CD4-positive, alpha-beta T cell (primary cell): ENCODE measurements around the gene MFF. TPM values are rescaled to one million over a fixed set of nuclear protein-coding genes. Genes with fewer than 3 reads are reported as not detected.

Experiments used
- ATAC-seq: fragments of 200-7000 bp; cut with Tn5 transposase; one replicate; pipeline ENCODE4 v1.10.0; 2022; ENCODE audit warnings: mild to moderate bottlenecking; ENCODE audit not compliant: poor library complexity
- CTCF ChIA-PET: fragments of 350-600 bp; sonication (Branson Sonifier 250); formaldehyde crosslinking; loops from one replicate; lab custom pipeline; 2021; ENCODE audit warnings: antibody characterized with exemption, inconsistent platforms; lab: Charles Lee
- POLR2A ChIA-PET: fragments of 350-600 bp; sonication (Branson Sonifier 250); formaldehyde crosslinking; loops from one replicate; lab custom pipeline; 2021; ENCODE audit warnings: antibody characterized with exemption, inconsistent platforms; lab: Charles Lee
- DNase-seq, 14 experiments: peaks; one replicate each; pipeline ENCODE4 v3.0.0-alpha.2; 2013 to 2020; ENCODE audit warnings: mixed read lengths in 2 of 14
- H3K27ac ChIP-seq, 2 donors: one replicate each; pipeline versions ENCODE4 v1.5.1 to v1.7.0; 2013; ENCODE audit warnings: low read length in 2 of 2, low read depth in 1 of 2, mild to moderate bottlenecking in 1 of 2
- H3K27me3 ChIP-seq, 2 experiments: 1 replicate in 1 of 2; 2 replicates in 1 of 2; pipeline versions ENCODE4 v1.6.1 to v1.7.0; 2013; ENCODE audit warnings: low read length in 2 of 2, control low read depth in 1 of 2, mild to moderate bottlenecking in 1 of 2, moderate library complexity in 1 of 2; ENCODE audit not compliant: insufficient read depth in 2 of 2, control insufficient read depth in 1 of 2
- H3K36me3 ChIP-seq: one replicate; pipeline ENCODE4 v1.6.1; 2013; ENCODE audit warnings: low read length, control low read depth; ENCODE audit not compliant: insufficient read depth
- H3K4me1 ChIP-seq: one replicate; pipeline ENCODE4 v1.6.1; 2013; ENCODE audit warnings: low read length, control low read depth; ENCODE audit not compliant: insufficient read depth
- H3K4me3 ChIP-seq: one replicate; pipeline ENCODE4 v1.5.1; 2013; ENCODE audit warnings: mild to moderate bottlenecking, low read length, moderate library complexity
- H3K9me3 ChIP-seq, 2 experiments: 1 replicate in 1 of 2; 2 replicates in 1 of 2; pipeline versions ENCODE4 v1.6.1 to v1.7.0; 2013; ENCODE audit warnings: low read length in 2 of 2, mild to moderate bottlenecking in 2 of 2, control low read depth in 1 of 2, moderate library complexity in 1 of 2; ENCODE audit not compliant: control insufficient read depth in 1 of 2, insufficient read depth in 1 of 2
- H3K27ac Mint-ChIP-seq: one replicate; pipeline ENCODE4 v1.8.0; 2020; ENCODE audit warnings: mixed read lengths
- H3K27me3 Mint-ChIP-seq: one replicate; pipeline ENCODE4 v1.8.0; 2021; ENCODE audit warnings: mixed read lengths
- H3K36me3 Mint-ChIP-seq: one replicate; pipeline ENCODE4 v1.8.0; 2021; ENCODE audit warnings: low read depth, mixed read lengths
- H3K4me1 Mint-ChIP-seq: one replicate; pipeline ENCODE4 v1.8.0; 2021; ENCODE audit warnings: low read depth, mixed read lengths
- H3K4me3 Mint-ChIP-seq: one replicate; pipeline ENCODE4 v1.8.0; 2020; ENCODE audit warnings: mild to moderate bottlenecking, mixed read lengths
- H3K9me3 Mint-ChIP-seq: one replicate; pipeline ENCODE4 v1.8.0; 2020; ENCODE audit warnings: mixed read lengths
- CTCF ChIP-seq: fragments of 200-600 bp; IDR thresholded peaks from one replicate; pipeline ENCODE4 v1.8.0; 2022; ENCODE audit warnings: antibody characterized with exemption, mild to moderate bottlenecking
- intact Hi-C, 2 experiments: fragments of 100-400 bp; cut with DNase I in 1 of 2; cut with micrococcal nuclease in 1 of 2; formaldehyde crosslinking; loops; one replicate each; pipeline versions ENCODE4 v1.15.1 to v1.9.0; 2023 to 2025; cut with DNase I, micrococcal nuclease
- total RNA-seq, 174 experiments: library from RNA in 2 of 174; stranded (reverse) in 2 of 174; gene quantifications; one replicate each; pipeline ENCODE4 v1.2.3 and lab custom pipeline; 2021 to 2026

Gene MFF
- total RNA-seq, 2 experiments from 2014 or later, result 46.9 to 51.8 TPM

- TF ChIP-seq CTCF, result no peak
- no peak for ATAC-seq
- Mint-ChIP-seq H3K9me3 (no peaks in the 10 kb centered on the region), H3K27ac (no peak overlapping the region), H3K4me3 (no peak overlapping the region), H3K27me3 (no peaks in the 10 kb centered on the region), H3K4me1 (no peaks in the 10 kb centered on the region), H3K36me3 (no peaks in the 10 kb centered on the region)
- CTCF ChIA-PET, result no interaction called here
- no peaks in the 10 kb centered on the region for H3K9me3 ChIP-seq
- H3K27ac ChIP-seq, result no peak overlapping the region
- no peaks in the 10 kb centered on the region for H3K27me3 ChIP-seq
- H3K4me1 ChIP-seq, result no peaks in the 10 kb centered on the region
- H3K4me3 ChIP-seq, result no peak overlapping the region
- intact Hi-C loops, result no loop called here
- no peaks in the 10 kb centered on the region for H3K36me3 ChIP-seq
- DNase-seq, result no peak
- POLR2A ChIA-PET, result no interaction called here
Observed at GRCh38 chr2:227308784-227309183, 16.3 kb upstream of the MFF start.

- ChIA-PET POLR2A (no interaction called here), CTCF (no interaction called here)
- H3K27ac ChIP-seq, result no peak overlapping the region
- no peaks in the 10 kb centered on the region for H3K27me3 ChIP-seq
- Mint-ChIP-seq H3K4me1 (no peaks in the 10 kb centered on the region), H3K27ac (no peak overlapping the region), H3K36me3 (no peaks in the 10 kb centered on the region), H3K27me3 (no peaks in the 10 kb centered on the region), H3K9me3 (no peaks in the 10 kb centered on the region), H3K4me3 (no peak overlapping the region)
- no peak for TF ChIP-seq CTCF
- DNase-seq (no peak), ATAC-seq (no peak)
- intact Hi-C loops, result no loop called here
- H3K4me3 ChIP-seq, result no peak overlapping the region
- no peaks in the 10 kb centered on the region for H3K9me3 ChIP-seq
- no peaks in the 10 kb centered on the region for H3K4me1 ChIP-seq
- no peaks in the 10 kb centered on the region for H3K36me3 ChIP-seq
Observed at GRCh38 chr2:227310756-227311110, 14.3 kb upstream of the MFF start.

GRCh38 chr2:227311861-227312506 is 13.1 kb upstream of the MFF start:
- Mint-ChIP-seq H3K4me1 (no peaks in the 10 kb centered on the region), H3K4me3 (no peak overlapping the region), H3K36me3 (no peaks in the 10 kb centered on the region), H3K27ac (no peak overlapping the region), H3K9me3 (no peaks in the 10 kb centered on the region), H3K27me3 (peaks cover 3% of the 10 kb centered on the region)
- intact Hi-C loops, result no loop called here
- Histone ChIP-seq H3K27ac (no peak overlapping the region), H3K9me3 (no peaks in the 10 kb centered on the region), H3K4me3 (no peak overlapping the region), H3K36me3 (no peaks in the 10 kb centered on the region), H3K4me1 (no peaks in the 10 kb centered on the region), H3K27me3 (no peaks in the 10 kb centered on the region)
- TF ChIP-seq CTCF, result no peak
- ATAC-seq (no peak), DNase-seq (no peak)
- CTCF ChIA-PET, result no interaction called here
- POLR2A ChIA-PET, result no interaction called here
